GM12873 (cell line): ENCODE measurements around the gene TRIM54.

Source experiments
- TF ChIP-seq, protein P1 (sequence below): IDR thresholded peaks from 2 replicates; pipeline ENCODE4 v1.5.1; 2012; ENCODE audit warnings: low read depth, mild to moderate bottlenecking, moderate library complexity, low read length, control low read depth; ENCODE audit not compliant: insufficient read depth; ENCODE audit errors: missing control alignments

TRIM54 gene

DNA sequence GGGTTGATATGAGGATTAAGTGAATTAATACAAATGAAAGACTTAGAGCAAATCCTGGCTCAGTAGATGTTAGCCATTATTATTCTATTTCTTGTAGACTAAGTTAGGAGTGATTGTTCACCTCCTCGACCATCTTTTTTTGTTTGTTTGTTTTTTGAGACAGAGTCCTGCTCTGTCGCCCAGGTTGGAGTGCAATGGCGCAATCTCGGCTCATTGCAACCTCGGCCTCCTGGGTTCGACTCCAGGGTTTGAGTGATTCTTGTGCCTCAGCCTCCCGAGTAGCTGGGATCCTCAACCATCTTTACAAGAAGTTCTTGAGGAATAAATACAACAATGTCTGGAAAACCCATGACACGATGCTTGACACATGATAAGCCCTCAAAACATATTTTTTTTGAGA lies 12.7 kb downstream of the TRIM54 start:
- TF ChIP-seq, protein P1, sequence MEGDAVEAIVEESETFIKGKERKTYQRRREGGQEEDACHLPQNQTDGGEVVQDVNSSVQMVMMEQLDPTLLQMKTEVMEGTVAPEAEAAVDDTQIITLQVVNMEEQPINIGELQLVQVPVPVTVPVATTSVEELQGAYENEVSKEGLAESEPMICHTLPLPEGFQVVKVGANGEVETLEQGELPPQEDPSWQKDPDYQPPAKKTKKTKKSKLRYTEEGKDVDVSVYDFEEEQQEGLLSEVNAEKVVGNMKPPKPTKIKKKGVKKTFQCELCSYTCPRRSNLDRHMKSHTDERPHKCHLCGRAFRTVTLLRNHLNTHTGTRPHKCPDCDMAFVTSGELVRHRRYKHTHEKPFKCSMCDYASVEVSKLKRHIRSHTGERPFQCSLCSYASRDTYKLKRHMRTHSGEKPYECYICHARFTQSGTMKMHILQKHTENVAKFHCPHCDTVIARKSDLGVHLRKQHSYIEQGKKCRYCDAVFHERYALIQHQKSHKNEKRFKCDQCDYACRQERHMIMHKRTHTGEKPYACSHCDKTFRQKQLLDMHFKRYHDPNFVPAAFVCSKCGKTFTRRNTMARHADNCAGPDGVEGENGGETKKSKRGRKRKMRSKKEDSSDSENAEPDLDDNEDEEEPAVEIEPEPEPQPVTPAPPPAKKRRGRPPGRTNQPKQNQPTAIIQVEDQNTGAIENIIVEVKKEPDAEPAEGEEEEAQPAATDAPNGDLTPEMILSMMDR = no peak

- TF ChIP-seq, protein P1 = no peak
Measured at GRCh38 chr2:27296481-27296880, 14.3 kb downstream of the TRIM54 start.

DNA sequence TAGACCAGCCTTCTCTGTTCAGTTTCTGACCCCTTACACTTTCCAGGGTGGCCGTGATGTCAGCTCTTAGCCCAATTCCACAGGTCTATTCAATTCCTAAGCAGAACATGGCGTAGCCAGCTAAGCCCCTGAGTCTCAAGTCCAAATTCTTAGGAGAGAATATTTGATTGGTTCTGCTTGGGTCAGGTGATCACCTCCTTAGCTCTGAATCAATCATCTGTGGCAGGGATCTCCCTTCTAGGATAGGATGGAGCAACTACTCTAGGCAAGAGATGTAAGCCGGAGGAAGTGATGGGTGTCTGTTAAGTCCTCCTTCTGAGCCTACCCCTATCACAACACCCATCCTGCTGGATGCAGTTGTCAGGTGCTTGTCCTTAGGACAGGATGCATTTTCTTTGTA lies 15.0 kb downstream of the TRIM54 start:
- TF ChIP-seq, protein P1 = no peak

- TF ChIP-seq, protein P1 = no peak
Measured at GRCh38 chr2:27298391-27299080, 16.3 kb downstream of the TRIM54 start.

- TF ChIP-seq, protein P1 = peak; percentile 77
Measured at GRCh38 chr2:27303093-27304025, 21.1 kb downstream of the TRIM54 start.

- TF ChIP-seq, protein P1 = no peak
Measured at GRCh38 chr2:27304488-27305240, 22.4 kb downstream of the TRIM54 start.
